M059J (cell line): ENCODE results near the gene NFKBIA. TPM values are rescaled to one million over a fixed set of nuclear protein-coding genes. Genes with fewer than 3 reads are reported as not detected.
"Not testable (repeated sequence)": the region's sequence is repeated elsewhere in the genome, so short reads cannot be mapped to it uniquely, and the experiment has no call there.

Experiments used
- DNase-seq: peaks from one replicate; pipeline ENCODE4 v3.0.0-alpha.2; 2012; ENCODE audit warnings: low read depth
- total RNA-seq: library from RNA; depleted of rRNA; stranded (reverse); fragments of >200 nt; shearing (Covaris generic); gene quantifications from 2 replicates; pipeline ENCODE4 v1.2.3, GENCODE V29; 2014; rRNA removed

Gene NFKBIA
- 102 and 103 TPM in 2 replicates for total RNA-seq

GRCh38 chr14:35404449-35405303 lies at the start of gene NFKBIA:
NFKBIA (minus strand) TSS chr14:35404749; CDS start chr14:35404644, 105 bp downstream.
- DNase-seq, result peak; percentile 85

- no peak for DNase-seq
Observed at GRCh38 chr14:35446450-35446849, 41.9 kb upstream of the NFKBIA start.

GRCh38 chr14:35444104-35444503 lies 39.6 kb upstream of the NFKBIA start:
- DNase-seq, result no peak

- DNase-seq, result no peak
Observed at GRCh38 chr14:35441160-35441559, 36.6 kb upstream of the NFKBIA start.

GRCh38 chr14:35438910-35439713 lies 34.6 kb upstream of the NFKBIA start:
- no peak for DNase-seq

- not testable (repeated sequence) for DNase-seq
Observed at GRCh38 chr14:35438492-35438891, 33.9 kb upstream of the NFKBIA start.

- peak; percentile 63 for DNase-seq
Observed at GRCh38 chr14:35435177-35435576, 30.6 kb upstream of the NFKBIA start.

GRCh38 chr14:35433826-35434225 lies 29.3 kb upstream of the NFKBIA start:
- no peak for DNase-seq

GRCh38 chr14:35430459-35431199 lies 26.1 kb upstream of the NFKBIA start:
- no peak for DNase-seq

- DNase-seq, result no peak
Observed at GRCh38 chr14:35429951-35430350, 25.4 kb upstream of the NFKBIA start.

GRCh38 chr14:35425850-35426249 lies 21.3 kb upstream of the NFKBIA start:
- no peak for DNase-seq

- no peak for DNase-seq
Observed at GRCh38 chr14:35423621-35424020, 19.1 kb upstream of the NFKBIA start.

GRCh38 chr14:35420036-35420811 lies 15.7 kb upstream of the NFKBIA start:
- peak; percentile 87 for DNase-seq

- peak; percentile 64 for DNase-seq
Observed at GRCh38 chr14:35419429-35419841, 14.9 kb upstream of the NFKBIA start.

GRCh38 chr14:35418093-35418492 lies 13.5 kb upstream of the NFKBIA start:
- DNase-seq, result no peak

GRCh38 chr14:35416108-35416750 lies 11.7 kb upstream of the NFKBIA start:
- peak; percentile 44 for DNase-seq

GRCh38 chr14:35414365-35414764 lies 9.8 kb upstream of the NFKBIA start:
- DNase-seq, result peak; percentile 75

- no peak for DNase-seq
Observed at GRCh38 chr14:35412272-35413056, 7.9 kb upstream of the NFKBIA start.

- no peak for DNase-seq
Observed at GRCh38 chr14:35410858-35411257, 6.3 kb upstream of the NFKBIA start.

GRCh38 chr14:35409595-35409994 lies 5.0 kb upstream of the NFKBIA start:
- no peak for DNase-seq
